MM.1S (cell line): Measurements from ENCODE around the gene ITM2A.

ENCODE experiments used
- DNase-seq: peaks from one replicate; pipeline ENCODE4 v3.0.0-alpha.2; 2015
- H2AFZ ChIP-seq: fragments of 300-600 bp; sonication (generic); 2 replicates; pipeline ENCODE4 v1.6.0; 2016; ENCODE audit warnings: antibody characterized with exemption, low read length
- H3F3A ChIP-seq: fragments of 300-600 bp; sonication (generic); 2 replicates; pipeline ENCODE4 v1.6.1; 2016; ENCODE audit warnings: mild to moderate bottlenecking, antibody characterized with exemption, low read length, moderate library complexity, mixed read lengths; ENCODE audit not compliant: insufficient read depth
- H3K27ac ChIP-seq: fragments of 300-600 bp; sonication (generic); 2 replicates; pipeline ENCODE4 v1.5.1; 2016; ENCODE audit warnings: mild to moderate bottlenecking, low read length
- H3K27me3 ChIP-seq: fragments of 300-600 bp; sonication (generic); replicated peaks from 2 replicates; pipeline ENCODE4 v1.6.0; 2016; ENCODE audit warnings: low read length; ENCODE audit not compliant: insufficient read depth
- H3K36me3 ChIP-seq: fragments of 300-600 bp; sonication (generic); replicated peaks from 2 replicates; pipeline ENCODE4 v1.6.1; 2016; ENCODE audit warnings: mild to moderate bottlenecking, low read length, mixed read lengths; ENCODE audit not compliant: insufficient read depth
- H3K4me1 ChIP-seq: fragments of 300-600 bp; sonication (generic); 2 replicates; pipeline ENCODE4 v1.6.1; 2016; ENCODE audit warnings: low read length, mixed read lengths
- H3K4me2 ChIP-seq: fragments of 300-600 bp; sonication (generic); 2 replicates; pipeline ENCODE4 v1.6.0; 2016; ENCODE audit warnings: low read depth, low read length
- H3K4me3 ChIP-seq: fragments of 300-600 bp; sonication (generic); 2 replicates; pipeline ENCODE4 v1.5.1; 2016; ENCODE audit warnings: low read length, mixed read lengths
- H3K79me2 ChIP-seq: fragments of 300-600 bp; sonication (generic); 2 replicates; pipeline ENCODE4 v1.6.1; 2016; ENCODE audit warnings: mixed run types, low read length, mixed read lengths
- H3K9ac ChIP-seq: fragments of 300-600 bp; sonication (generic); 2 replicates; pipeline ENCODE4 v1.6.1; 2016; ENCODE audit warnings: low read length, mixed read lengths
- H3K9me2 ChIP-seq: fragments of 300-600 bp; sonication (generic); replicated peaks from 2 replicates; pipeline ENCODE4 v1.6.1; 2016; ENCODE audit warnings: mild to moderate bottlenecking, low read length, mixed read lengths; ENCODE audit not compliant: insufficient read depth
- H3K9me3 ChIP-seq: fragments of 300-600 bp; sonication (generic); replicated peaks from 2 replicates; pipeline ENCODE4 v1.6.1; 2016; ENCODE audit warnings: mild to moderate bottlenecking, low read length, mixed read lengths; ENCODE audit not compliant: insufficient read depth
- H4K20me1 ChIP-seq: fragments of 300-600 bp; sonication (generic); 2 replicates; pipeline ENCODE4 v1.6.1; 2016; ENCODE audit warnings: mild to moderate bottlenecking, low read length, moderate library complexity, mixed read lengths; ENCODE audit not compliant: insufficient read depth
- EZH2 ChIP-seq: fragments of 300-600 bp; sonication (generic); optimal IDR thresholded peaks from 2 replicates; pipeline ENCODE3; 2017; ENCODE audit warnings: low read depth, mild to moderate bottlenecking, antibody characterized with exemption, low read length, mixed read lengths
- EZH2phosphoT487 ChIP-seq: fragments of 300-600 bp; sonication (generic); IDR thresholded peaks from 2 replicates; pipeline ENCODE4 v1.6.1; 2018; ENCODE audit warnings: antibody characterized with exemption, low read length
- TF ChIP-seq, protein P1 (sequence below): fragments of 300-600 bp; sonication (generic); IDR thresholded peaks from 2 replicates; pipeline ENCODE4 v1.5.1; 2016; ENCODE audit warnings: antibody characterized with exemption, low read length, mixed read lengths

Gene ITM2A

DNA sequence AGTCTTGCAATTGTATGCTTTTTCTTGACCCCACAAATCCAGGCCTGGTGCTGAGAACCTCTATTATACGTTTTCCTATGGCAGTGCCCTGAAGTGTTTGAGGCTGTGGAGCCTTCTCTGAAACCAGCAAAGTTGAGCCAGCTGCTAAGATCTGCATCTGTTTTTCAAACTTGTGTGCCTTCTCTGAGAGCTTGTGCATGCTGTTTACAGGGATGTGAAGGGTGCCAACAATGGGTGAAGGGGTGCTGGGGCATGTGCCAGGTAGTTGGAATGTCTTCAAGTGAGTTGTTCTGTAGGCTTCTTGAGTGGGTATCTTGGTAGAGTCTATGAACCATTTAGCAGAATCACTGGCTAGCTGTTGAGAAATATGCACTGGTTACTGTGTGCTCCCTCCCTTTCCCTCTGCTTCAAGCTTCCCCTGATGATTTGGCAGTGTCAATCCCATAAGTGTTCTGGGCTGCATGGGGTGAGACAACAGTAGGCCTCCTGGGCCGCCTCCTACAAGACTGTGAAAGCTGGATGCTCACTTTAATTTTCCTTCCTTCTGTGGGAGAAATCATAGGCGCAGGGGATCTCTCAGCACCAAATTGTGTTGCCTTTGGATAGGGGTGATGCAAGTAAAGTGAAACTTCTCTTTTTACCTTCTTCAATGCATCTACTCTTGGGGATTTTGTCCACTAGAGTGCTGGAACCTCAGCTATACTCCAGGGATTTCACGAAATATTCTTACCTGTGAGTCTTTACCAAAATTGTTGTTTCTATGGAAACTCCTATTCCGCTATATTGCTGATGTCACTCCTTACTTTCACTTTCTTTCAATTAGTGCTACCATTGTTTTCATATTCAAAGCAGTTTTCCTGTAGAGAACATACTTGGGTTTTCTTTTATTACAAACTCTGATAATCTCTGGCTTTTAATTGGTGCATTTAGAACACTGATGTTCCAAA lies 30.0 kb downstream of the ITM2A start:
- Histone ChIP-seq H3K27ac (no peak overlapping the region), H3K27me3 (no peaks in the 10 kb centered on the region), H3K9ac (no peak overlapping the region), H4K20me1 (no peaks in the 10 kb centered on the region), H3K79me2 (no peaks in the 10 kb centered on the region), H2AFZ (no peak overlapping the region), H3K9me2 (no peaks in the 10 kb centered on the region), H3K36me3 (no peaks in the 10 kb centered on the region), H3K4me1 (no peaks in the 10 kb centered on the region), H3K4me2 (no peak overlapping the region), H3F3A (no peaks in the 10 kb centered on the region), H3K9me3 (no peaks in the 10 kb centered on the region), H3K4me3 (no peak overlapping the region)
- TF ChIP-seq, protein P1, sequence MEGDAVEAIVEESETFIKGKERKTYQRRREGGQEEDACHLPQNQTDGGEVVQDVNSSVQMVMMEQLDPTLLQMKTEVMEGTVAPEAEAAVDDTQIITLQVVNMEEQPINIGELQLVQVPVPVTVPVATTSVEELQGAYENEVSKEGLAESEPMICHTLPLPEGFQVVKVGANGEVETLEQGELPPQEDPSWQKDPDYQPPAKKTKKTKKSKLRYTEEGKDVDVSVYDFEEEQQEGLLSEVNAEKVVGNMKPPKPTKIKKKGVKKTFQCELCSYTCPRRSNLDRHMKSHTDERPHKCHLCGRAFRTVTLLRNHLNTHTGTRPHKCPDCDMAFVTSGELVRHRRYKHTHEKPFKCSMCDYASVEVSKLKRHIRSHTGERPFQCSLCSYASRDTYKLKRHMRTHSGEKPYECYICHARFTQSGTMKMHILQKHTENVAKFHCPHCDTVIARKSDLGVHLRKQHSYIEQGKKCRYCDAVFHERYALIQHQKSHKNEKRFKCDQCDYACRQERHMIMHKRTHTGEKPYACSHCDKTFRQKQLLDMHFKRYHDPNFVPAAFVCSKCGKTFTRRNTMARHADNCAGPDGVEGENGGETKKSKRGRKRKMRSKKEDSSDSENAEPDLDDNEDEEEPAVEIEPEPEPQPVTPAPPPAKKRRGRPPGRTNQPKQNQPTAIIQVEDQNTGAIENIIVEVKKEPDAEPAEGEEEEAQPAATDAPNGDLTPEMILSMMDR = no peak
- TF ChIP-seq EZH2 (no peak), EZH2phosphoT487 (no peak)
- DNase-seq = no peak

GRCh38 chrX:79330022-79330421 lies 37.1 kb downstream of the ITM2A start:
- TF ChIP-seq EZH2phosphoT487 (no peak), EZH2 (no peak)
- TF ChIP-seq, protein P1 = no peak
- H4K20me1 ChIP-seq = no peaks in the 10 kb centered on the region
- no peaks in the 10 kb centered on the region for H3K36me3 ChIP-seq

DNA sequence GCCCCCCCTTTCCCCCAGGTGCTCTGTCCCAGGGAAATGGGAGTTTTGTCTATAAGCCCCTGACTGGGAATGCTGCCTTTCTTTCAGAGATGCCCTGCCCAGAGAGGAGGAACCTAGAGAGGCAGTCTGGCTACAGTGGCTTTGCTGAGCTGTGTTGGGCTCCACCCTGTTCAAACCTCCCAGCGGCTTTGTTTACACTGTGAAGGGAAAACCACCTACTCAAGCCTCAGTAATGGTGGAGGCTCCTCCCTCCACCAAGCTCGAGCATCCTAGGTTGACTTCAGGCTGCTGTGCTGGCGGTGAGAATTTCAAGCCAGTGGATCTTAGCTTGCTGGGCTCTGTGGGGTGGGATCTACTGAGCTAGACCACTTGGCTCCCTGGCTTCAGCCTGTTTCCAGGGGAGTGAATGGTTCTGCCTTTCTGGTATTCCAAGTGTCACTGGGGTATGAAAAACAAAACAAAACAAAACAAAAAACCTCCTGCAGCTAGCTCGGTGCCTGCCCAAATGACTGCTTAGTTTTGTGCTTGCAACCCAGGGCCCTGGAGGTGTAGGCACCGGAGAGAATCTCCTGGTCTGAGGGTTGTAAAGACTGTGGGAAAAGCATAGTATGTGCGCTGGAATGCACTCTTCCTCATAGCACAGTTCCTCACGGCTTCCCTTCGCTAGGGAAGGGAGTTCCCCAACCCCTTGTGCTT lies 41.7 kb downstream of the ITM2A start:
- no peak for TF ChIP-seq EZH2phosphoT487
- TF ChIP-seq, protein P1 = no peak
- TF ChIP-seq EZH2 = no peak
- Histone ChIP-seq H3K79me2 (no peaks in the 10 kb centered on the region), H2AFZ (no peak overlapping the region), H3K4me1 (no peaks in the 10 kb centered on the region), H3K27ac (no peak overlapping the region), H3K36me3 (no peaks in the 10 kb centered on the region), H3K9me2 (no peaks in the 10 kb centered on the region), H3K4me3 (no peak overlapping the region), H3K4me2 (no peak overlapping the region), H3K27me3 (no peaks in the 10 kb centered on the region), H3K9ac (no peak overlapping the region), H3K9me3 (no peaks in the 10 kb centered on the region), H3F3A (no peaks in the 10 kb centered on the region), H4K20me1 (no peaks in the 10 kb centered on the region)
- DNase-seq = peak; percentile 48

More at GRCh38 chrX:79330022-79330421, 37.1 kb downstream of the ITM2A start:
- Histone ChIP-seq H2AFZ (no peak overlapping the region), H3K4me3 (no peak overlapping the region), H3K79me2 (no peaks in the 10 kb centered on the region), H3K4me1 (no peaks in the 10 kb centered on the region), H3K27me3 (no peaks in the 10 kb centered on the region), H3K27ac (no peak overlapping the region), H3K9me3 (no peaks in the 10 kb centered on the region), H3K9ac (no peak overlapping the region), H3F3A (no peaks in the 10 kb centered on the region), H3K9me2 (no peaks in the 10 kb centered on the region), H3K4me2 (no peak overlapping the region)
- no peak for DNase-seq
